Heart right ventricle (tissue), 16 donors: ENCODE results near the gene MEGF9. TPM values are rescaled to one million over a fixed set of nuclear protein-coding genes. Genes with fewer than 3 reads are reported as not detected.
A peak's percentile ranks its signal among the peaks of the same experiment; 100 is the strongest.

ENCODE experiments used
- ATAC-seq, 8 donors: fragments of 200-7000 bp; cut with Tn5 transposase; one replicate each; pipeline ENCODE4 v1.9.1; 2020; ENCODE audit warnings: mild to moderate bottlenecking in 8 of 8, moderate library complexity in 8 of 8, moderate number of reproducible peaks in 1 of 8
- DNase-seq, 2 donors: peaks; one replicate each; pipeline ENCODE4 v3.0.0-alpha.2; 2020
- H3K27ac ChIP-seq, 10 donors: fragments of 200-600 bp; sonication (generic) in 2 of 10; one replicate each; pipeline versions ENCODE4 v1.5.0 to v1.8.0; 2020 to 2022; ENCODE audit warnings: mild to moderate bottlenecking in 3 of 10
- H3K27me3 ChIP-seq, 7 donors: fragments of 200-600 bp; one replicate each; pipeline ENCODE4 v1.8.0; 2021 to 2022; ENCODE audit warnings: mild to moderate bottlenecking in 2 of 7
- H3K36me3 ChIP-seq, 9 donors: fragments of 200-600 bp; sonication (generic) in 1 of 9; one replicate each; pipeline versions ENCODE4 v1.5.0 to v1.8.0; 2020 to 2022; ENCODE audit warnings: mild to moderate bottlenecking in 2 of 9
- H3K4me1 ChIP-seq, 9 donors: fragments of 200-600 bp; sonication (generic) in 1 of 9; one replicate each; pipeline versions ENCODE4 v1.5.0 to v1.8.0; 2020 to 2022; ENCODE audit warnings: mild to moderate bottlenecking in 4 of 9
- H3K4me3 ChIP-seq, 10 donors: fragments of 200-600 bp; sonication (generic) in 2 of 10; one replicate each; pipeline versions ENCODE4 v1.5.0 to v1.8.0; 2020 to 2022; ENCODE audit warnings: mild to moderate bottlenecking in 7 of 10, moderate library complexity in 2 of 10
- H3K9me3 ChIP-seq, 11 donors: fragments of 200-600 bp in 10 of 11; sonication (generic) in 2 of 11; one replicate each; pipeline versions ENCODE4 v1.5.0 to v1.8.0; 2013 to 2022; ENCODE audit warnings: mild to moderate bottlenecking in 2 of 11, control low read depth in 1 of 11, moderate library complexity in 1 of 11
- WGBS, 2 donors: extraction: QIAGEN DNeasy Blood & Tissue Kit; methylation state at CpG; one replicate each; pipeline ENCODE4 v1.1.7; 2013; ENCODE audit warnings: inconsistent platforms in 1 of 2; 5-methylcytosine and 5-hydroxymethylcytosine counted together
- intact Hi-C, 10 donors: fragments of 100-400 bp; cut with DNase I; formaldehyde crosslinking; loops; one replicate each; pipeline versions ENCODE4 v1.11.1 to v1.14.2; 2022
- polyA plus RNA-seq, 2 donors: library from polyadenylated mRNA; stranded (reverse); fragments of 200-250 nt; gene quantifications; one replicate each; pipeline ENCODE4 v1.2.3, GENCODE V29; 2013
- total RNA-seq, 10 donors: library from RNA; stranded (reverse); fragmentation: NEBNext Ultra II Directional in 3 of 10; extraction: Animal tissue kit (Norgen Biotek cat#: 25700) in 3 of 10; gene quantifications; one replicate each; pipeline versions ENCODE4 v1.2.1 to v1.2.4, GENCODE V29; 2021 to 2023
- TF ChIP-seq, protein P1 (sequence below), 9 donors: fragments of 200-600 bp; sonication (generic) in 2 of 9; IDR thresholded peaks; one replicate each; pipeline versions ENCODE4 v1.5.0 to v1.8.0; 2021 to 2022; ENCODE audit warnings: antibody characterized with exemption in 9 of 9, mild to moderate bottlenecking in 5 of 9, moderate library complexity in 1 of 9
- donor health status: Arrhythmogenic right ventricular cardiomyopathy.
- donor health status: ischemic (EF 13 %, LVEDD 7.1; RV severe dilation, severe dysfunction).
- donor health status: healthy with polysubstance abuse.
- donor health status: DM: no; HTN: yes; CAD: no.
- donor health status: DM: no; HTN: no; CAD: no.
- donor health status: ischemic (EF 25% LVEDD 6.9; RV normal size, moderate dysfunction).
- donor health status: ischemic (EF 25% LVEDD 5.7; RV mildly dilated, moderate dysfunction).
- donor health status: healthy.
- donor health status: DM: yes; HTN: yes; CAD: no.
- donor health status: Ischemic cardiomyopathy.
- donor health status: ischemic (EF 35%, LVEDD 5.7; RV mildly dilated, moderate dysfunction).
- donor health status: nonischemic (EF 11% LVEDD 7.7; RV severe dilation, severe dysfunction).
- donor health status: DM: yes; HTN: yes; CAD: no.
- donor health status: PGD.
- donor health status: ischemic (EF 29% LVEDD 5.4; RV normal size, mild dysfunction).
- donor health status: nonischemic (EF 23%, LVEDD 6.1; RV moderate dilation, normal function).

The MEGF9 gene
- total and polyA plus RNA-seq, 12 donors = 3.0 to 39.1 (median 8.5) TPM

DNA sequence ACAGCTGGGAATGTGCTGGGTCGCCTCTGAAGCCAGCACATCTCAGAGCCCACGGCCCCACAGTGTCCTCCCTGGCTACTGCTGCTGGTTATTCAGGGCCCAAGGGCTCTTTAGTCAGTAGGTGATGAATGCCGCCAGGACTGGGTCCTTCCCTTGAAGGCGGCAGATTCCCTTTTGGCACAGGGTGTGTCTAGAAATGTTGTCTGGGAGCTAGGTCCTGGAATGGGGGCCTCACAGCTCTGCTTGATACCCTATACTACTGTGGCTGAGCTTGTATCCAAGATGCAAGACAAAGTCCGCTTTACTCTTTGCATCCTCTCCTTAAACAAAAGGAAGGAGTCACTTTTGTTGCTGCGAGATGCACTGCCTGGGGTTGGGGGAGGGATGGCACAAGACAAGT is 33.1 kb downstream of the MEGF9 start:
- no peak overlapping the region for H3K4me3 ChIP-seq
- peaks cover 0 to 52% (median 0%) of the 10 kb centered on the region in 9 donors for H3K4me1 ChIP-seq
- ATAC-seq = no peak
- WGBS, 2 donors = 93 to 94% methylated on average over 6 of the region's 6 CpGs
- peaks cover 0 to 8% (median 0%) of the 10 kb centered on the region in 11 donors for H3K9me3 ChIP-seq
- intact Hi-C loops = no loop called here
- no peaks in the 10 kb centered on the region for H3K27me3 ChIP-seq
- TF ChIP-seq, protein P1, sequence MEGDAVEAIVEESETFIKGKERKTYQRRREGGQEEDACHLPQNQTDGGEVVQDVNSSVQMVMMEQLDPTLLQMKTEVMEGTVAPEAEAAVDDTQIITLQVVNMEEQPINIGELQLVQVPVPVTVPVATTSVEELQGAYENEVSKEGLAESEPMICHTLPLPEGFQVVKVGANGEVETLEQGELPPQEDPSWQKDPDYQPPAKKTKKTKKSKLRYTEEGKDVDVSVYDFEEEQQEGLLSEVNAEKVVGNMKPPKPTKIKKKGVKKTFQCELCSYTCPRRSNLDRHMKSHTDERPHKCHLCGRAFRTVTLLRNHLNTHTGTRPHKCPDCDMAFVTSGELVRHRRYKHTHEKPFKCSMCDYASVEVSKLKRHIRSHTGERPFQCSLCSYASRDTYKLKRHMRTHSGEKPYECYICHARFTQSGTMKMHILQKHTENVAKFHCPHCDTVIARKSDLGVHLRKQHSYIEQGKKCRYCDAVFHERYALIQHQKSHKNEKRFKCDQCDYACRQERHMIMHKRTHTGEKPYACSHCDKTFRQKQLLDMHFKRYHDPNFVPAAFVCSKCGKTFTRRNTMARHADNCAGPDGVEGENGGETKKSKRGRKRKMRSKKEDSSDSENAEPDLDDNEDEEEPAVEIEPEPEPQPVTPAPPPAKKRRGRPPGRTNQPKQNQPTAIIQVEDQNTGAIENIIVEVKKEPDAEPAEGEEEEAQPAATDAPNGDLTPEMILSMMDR (IDR thresholded peaks at IDR 0.05) = no peak
- no peaks in the 10 kb centered on the region for H3K36me3 ChIP-seq
- H3K27ac ChIP-seq = no peak overlapping the region
- DNase-seq = no peak

DNA sequence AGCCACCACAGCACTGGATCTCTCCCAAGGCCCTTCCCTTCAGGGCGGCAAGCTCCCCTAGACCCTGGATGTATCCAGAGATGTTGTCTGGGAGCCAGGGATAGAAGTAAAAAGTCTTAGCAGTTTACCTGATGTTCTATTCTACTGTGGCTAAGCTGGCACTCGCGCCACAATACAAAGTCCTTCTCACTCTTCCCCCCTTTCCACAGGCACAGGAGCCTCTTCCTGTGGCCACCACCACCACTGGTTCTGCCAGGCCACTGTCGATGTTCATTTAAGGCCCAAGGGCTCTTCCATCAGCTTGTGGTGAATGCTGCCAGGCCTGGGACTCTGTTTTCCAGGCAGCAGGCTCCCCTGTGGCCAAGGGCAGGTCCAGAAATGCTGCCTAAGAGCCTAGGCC is 33.7 kb downstream of the MEGF9 start:
- intact Hi-C loops = no loop called here
- H3K4me1 ChIP-seq = peaks cover 0 to 54% (median 0%) of the 10 kb centered on the region in 9 donors
- H3K27me3 ChIP-seq = no peaks in the 10 kb centered on the region
- ATAC-seq (no peak), DNase-seq (no peak)
- TF ChIP-seq, protein P1 (IDR thresholded peaks at IDR 0.05) = no peak
- no peak overlapping the region for H3K4me3 ChIP-seq
- peaks cover 0 to 8% (median 0%) of the 10 kb centered on the region in 11 donors for H3K9me3 ChIP-seq
- 91 to 94% methylated on average over 4 of the region's 4 CpGs for WGBS, 2 donors
- peak overlapping the region in 1 of 10 donors; percentile 20 for H3K27ac ChIP-seq
- no peaks in the 10 kb centered on the region for H3K36me3 ChIP-seq

DNA sequence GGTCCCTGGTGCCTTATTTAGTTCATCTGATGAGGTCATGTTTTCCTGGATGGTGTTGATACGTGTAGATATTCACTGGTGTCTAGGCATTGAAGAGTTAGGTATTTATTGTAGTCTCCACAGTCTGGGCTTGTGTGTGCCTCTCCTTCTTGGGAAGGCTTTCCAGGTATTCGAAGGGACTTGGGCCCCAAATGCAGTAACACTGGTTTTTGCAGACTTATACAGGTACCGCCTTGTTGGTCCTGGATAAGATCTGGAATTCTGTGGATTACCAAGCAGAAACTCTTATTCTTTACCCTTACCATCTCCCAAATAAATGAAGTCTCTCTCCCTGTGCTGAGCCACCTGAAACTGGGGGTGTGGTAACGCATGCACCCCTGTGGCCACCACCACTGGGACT is 34.1 kb downstream of the MEGF9 start:
- peaks cover 0 to 8% (median 0%) of the 10 kb centered on the region in 11 donors for H3K9me3 ChIP-seq
- intact Hi-C loops = no loop called here
- 93% methylated on average over 4 of the region's 4 CpGs for WGBS, 2 donors
- H3K27ac ChIP-seq = no peak overlapping the region
- H3K27me3 ChIP-seq = no peaks in the 10 kb centered on the region
- ATAC-seq = no peak
- H3K36me3 ChIP-seq = no peaks in the 10 kb centered on the region
- H3K4me1 ChIP-seq = peaks cover 0 to 50% (median 0%) of the 10 kb centered on the region in 9 donors
- DNase-seq = no peak
- TF ChIP-seq, protein P1 (IDR thresholded peaks at IDR 0.05) = no peak
- H3K4me3 ChIP-seq = no peak overlapping the region

DNA sequence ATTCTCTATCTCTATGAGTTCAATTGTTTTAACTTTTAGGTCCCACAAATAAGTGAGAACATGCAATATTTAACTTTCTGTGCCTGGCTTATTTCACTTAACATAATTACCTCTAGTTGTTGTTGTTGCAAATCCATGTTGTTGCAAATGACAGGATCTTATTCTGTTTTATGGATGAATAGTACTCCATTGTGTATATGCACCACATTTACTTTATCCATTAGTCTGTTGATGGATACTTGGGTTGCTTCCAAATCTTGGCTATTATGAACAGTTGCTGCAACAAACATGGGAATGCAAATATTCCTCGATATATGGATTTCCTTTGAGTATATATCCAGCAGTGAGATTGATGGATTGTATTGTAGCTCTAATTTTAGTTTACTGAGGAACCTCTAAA is 36.3 kb downstream of the MEGF9 start:
- intact Hi-C loops = no loop called here
- no peak overlapping the region for H3K4me3 ChIP-seq
- no peaks in the 10 kb centered on the region for H3K27me3 ChIP-seq
- no peaks in the 10 kb centered on the region for H3K36me3 ChIP-seq
- DNase-seq (no peak), ATAC-seq (no peak)
- no peak overlapping the region for H3K27ac ChIP-seq
- peaks cover 0 to 8% (median 0%) of the 10 kb centered on the region in 11 donors for H3K9me3 ChIP-seq
- H3K4me1 ChIP-seq = peaks cover 0 to 30% (median 0%) of the 10 kb centered on the region in 9 donors
- 69% methylated on average over 1 of the region's 1 CpG for WGBS, 2 donors
- TF ChIP-seq, protein P1 (IDR thresholded peaks at IDR 0.05) = no peak
